Measurements from ENCODE around the gene DCLK1. TPM values are rescaled to one million over a fixed set of nuclear protein-coding genes. Genes with fewer than 3 reads are reported as not detected.
A peak's percentile ranks its signal among the peaks of the same experiment; 100 is the strongest.

The DCLK1 gene
- polyA plus RNA-seq, 3 donors = 4.5 to 6.8 (median 6.0) TPM

DNA sequence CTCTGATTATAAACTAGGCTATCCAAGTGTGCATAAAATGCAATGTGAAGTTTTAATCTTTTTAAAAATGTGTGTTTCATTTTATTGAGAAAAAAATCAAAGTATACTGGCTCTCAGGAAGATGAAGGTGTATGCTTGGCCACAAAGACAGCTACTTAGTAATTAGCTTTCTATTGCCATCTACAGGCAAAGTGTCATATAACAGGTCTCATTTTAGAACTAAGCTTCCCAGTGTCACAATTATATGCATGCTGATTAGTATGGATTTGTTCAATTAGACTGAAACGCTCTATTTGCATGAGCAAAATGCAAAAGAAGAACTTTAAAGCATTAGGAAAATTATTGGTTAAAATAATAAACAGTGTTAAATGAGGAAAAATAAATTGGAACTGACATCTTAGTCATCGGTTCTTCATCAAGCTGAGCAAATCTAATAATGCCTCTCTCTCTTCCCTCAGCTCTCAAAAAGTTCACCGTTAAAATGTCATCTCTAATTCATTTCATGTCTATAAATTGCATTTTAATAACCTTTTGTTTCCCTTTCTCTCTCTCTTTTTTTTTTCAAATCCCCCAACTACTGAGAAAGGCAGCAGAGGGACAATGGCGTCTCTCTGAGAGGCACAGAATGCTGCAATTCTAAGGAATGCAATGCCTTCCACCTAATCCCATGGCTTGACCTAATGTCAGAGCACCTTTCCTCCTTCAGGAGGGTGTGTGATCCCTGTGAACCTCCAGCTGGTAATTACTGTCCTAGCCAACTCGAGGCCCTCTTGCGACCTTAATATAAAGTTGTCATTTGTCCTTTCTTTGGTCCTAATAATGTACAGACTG is 341.6 kb downstream of the DCLK1 start:
- DNase-seq = peak; percentile 43

DNA sequence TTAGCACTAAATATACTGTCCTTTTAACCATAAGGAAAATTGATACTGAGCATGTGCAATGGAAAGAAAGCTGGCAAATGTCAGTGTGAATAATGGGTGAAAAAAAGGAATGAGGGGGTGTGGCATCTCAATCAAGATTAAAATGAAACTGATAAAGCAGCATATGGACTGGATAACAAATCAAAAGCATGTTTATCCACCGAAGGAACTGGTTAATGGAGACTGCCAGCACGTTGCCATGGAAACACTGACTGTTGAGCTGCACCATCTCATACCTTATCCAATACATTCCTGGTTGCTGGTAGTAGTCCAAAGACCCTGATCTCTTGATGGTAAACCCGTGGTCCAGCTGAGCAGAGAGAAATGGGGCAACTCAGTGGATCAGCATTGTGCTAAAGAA is 343.2 kb downstream of the DCLK1 start:
- DNase-seq = no peak

- DNase-seq = no peak
These were observed 345.4 kb downstream of the DCLK1 start for GRCh38 chr13:35785576-35786303.

- DNase-seq = no peak
These were observed 346.8 kb downstream of the DCLK1 start for GRCh38 chr13:35784286-35784951.

DNA sequence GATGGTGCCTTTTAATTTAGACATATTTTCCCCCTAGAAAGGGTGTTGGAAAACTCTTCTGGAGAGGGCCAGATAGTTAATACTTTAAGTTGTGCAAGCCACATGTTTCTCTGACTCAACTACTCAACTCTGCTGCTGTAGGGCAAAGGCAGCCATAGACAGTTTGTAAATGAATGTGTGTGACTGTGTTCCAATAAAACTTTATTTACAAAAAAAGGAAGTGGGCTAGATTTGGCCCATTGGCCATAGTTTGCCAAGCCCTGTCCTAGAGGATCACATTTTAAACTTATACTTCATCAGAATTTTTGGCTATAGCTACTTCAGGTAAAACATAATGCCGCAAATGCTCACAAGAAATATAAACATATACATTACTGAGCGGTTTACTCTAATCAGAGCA is 348.4 kb downstream of the DCLK1 start:
- no peak for DNase-seq

- DNase-seq = no peak
These were observed 349.9 kb downstream of the DCLK1 start for GRCh38 chr13:35781036-35782000.

DNA sequence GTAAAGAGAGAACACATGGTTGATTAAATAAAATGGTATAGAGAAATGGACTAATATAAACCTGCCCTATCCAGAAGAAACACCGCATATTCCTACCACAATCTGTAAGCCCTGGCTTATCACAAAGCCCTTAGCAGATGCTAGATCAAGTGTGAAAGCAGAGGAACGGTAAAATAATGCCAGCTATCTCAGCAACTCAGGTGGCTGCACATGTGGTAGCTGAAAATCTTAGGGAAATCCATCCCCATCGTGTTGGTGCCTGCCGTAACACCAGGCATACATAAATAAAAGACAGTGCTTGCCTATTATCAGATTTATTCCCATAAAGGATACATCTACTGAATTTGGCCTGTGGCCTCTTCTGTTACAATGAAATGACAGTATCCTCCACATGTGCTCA is 350.6 kb downstream of the DCLK1 start:
- no peak for DNase-seq

DNA sequence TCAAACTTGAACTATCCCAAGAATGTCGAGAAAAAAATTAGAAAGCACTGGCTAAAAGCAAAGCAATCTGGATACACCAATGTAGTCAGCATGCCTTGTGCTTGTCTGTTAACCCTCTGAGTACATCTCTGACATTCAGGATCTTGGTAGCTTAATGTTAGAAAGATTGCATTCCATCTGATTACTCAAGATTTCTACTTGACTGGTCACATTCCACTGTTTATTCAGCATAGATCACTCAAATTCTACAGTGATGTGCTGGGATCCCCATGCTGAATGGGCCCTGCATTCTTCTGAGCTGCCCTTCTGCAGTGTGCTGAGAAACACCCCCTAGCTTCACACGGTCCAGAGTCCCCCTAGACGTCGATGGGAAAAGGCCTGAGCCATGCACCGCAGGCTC is 359.3 kb downstream of the DCLK1 start:
- no peak for DNase-seq

GRCh38 chr13:35770756-35771297 is 360.4 kb downstream of the DCLK1 start:
- no peak for DNase-seq

DNA sequence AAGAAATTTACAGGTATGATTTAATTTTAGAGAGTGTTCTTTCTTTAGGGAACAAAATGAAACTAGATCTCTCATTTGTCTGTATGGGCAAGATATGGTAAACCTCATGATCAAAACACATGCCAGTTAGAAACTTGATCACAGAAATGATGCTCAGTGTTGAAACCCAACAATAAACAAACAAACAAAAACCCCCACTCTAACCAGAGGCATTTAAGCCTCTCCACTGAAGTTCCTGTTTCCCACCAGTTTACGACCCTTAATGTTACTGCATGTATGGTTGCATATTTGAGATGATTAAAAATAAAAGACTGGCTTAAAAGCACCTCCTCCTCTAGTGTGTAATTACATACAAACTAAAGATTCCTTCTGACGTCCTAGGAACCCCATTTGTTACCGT is 361.4 kb downstream of the DCLK1 start:
- DNase-seq = no peak

DNA sequence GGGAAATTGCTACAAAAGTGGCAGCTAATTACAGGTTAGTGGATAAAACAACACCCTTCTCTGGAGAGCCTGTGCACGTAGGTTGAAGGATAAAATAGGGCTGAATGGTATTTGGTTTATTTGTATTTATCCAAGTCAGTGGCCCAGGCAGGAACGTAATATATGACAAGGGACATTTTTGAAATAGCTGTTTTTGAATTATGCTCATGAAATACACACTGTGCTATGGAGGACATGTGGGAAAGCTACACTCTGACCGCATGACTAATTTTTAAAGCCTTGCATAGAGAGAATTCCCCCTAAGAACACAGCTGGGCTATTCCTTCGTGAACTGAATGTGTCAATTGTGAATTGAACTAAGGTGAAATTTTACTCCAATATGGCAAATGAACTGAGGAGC is 362.6 kb downstream of the DCLK1 start:
- peak; percentile 33 for DNase-seq

GRCh38 chr13:35768073-35768472 is 363.1 kb downstream of the DCLK1 start:
- DNase-seq = no peak

DNA sequence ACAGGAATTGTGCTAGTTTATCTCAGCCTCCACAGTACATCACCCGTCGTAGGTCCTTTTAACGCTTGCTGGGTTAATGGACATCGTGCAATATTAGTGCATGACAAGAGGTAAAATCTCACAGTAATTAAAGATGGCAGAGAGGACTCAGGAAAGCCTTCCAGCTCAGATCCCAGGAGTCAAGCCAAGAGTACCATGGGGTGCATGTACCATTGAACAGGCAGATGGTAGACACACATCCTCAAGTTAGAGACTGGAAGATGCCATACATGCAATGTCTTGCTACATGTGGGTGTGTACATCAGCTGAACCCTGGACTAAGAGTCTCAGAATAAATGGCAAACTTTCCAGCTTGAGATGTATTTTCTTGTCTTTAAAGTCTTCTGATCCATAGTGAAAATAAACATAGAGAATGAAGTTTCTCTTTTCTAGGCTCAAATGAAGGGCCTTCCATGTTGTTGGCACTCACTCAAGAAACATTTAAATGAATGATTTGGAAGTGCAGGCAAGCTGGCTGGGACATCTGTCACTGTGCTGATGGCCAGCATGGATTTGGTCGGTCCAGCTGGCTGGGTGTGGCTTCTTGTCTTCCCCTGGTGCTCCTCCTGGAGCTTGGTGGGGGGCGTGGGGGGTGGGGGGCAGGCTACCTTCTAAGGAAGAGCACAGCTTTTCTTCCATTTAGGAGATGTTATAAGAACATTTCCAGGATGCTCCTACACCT is 363.8 kb downstream of the DCLK1 start:
- no peak for DNase-seq

DNA sequence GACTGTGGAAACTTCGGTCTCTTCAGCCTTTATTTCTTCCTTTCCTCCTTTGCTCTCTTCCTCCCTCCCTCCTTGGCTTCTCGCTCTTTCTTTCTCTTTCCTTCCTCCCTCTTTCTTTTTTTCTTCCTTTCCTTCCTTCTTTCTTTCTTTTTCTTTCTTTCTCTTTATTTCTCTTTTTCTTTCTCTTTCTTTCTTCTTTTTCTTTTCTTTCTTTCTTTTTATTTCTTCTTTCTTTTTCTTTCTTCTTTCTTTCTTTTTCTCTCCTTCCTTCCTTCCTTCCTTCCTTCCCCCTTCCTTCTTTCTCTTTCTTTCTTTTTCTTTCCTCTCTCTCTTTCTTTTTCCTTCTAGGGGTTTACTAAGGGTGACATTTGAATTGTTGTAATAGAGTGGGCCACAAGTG is 364.5 kb downstream of the DCLK1 start:
- DNase-seq = no peak

DNA sequence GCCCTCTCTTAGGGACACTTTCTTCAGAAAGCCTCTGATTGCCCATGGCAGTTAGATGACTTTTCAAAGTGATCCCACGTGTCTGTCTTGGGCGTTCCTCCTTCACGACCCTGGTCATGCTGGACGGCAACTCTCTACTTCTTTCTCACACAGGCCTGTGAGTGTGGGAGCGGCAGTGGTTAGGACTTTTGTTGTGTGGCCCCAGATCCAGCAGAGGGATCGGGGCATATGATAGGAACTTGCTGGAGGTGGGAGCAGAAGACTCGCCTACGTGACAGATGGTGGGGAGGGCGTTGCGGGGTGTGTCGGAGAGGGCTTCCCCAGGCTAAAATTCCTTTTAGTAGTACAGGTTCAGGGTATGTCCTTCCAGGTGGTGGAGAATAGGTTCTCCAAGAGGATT is 365.2 kb downstream of the DCLK1 start:
- DNase-seq = no peak

DNA sequence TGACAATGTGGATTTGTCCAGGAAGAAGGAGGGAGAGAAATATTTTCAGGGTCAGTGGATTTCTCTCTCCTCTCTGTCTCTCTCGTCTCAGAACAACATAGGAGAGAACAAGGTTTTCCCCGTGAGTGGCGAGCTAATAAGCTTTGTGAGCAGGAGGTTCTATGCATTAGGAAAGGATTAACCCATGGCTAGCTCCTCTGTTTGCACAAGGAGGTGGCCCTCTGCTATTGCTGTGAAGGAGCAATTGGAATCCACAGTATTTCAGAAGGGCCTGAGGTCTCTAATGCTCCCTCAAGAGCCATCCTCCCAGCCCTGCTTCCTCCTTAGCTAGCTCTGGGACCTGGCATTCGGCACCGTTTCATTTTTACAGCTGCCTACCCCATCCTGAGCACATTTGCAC is 365.8 kb downstream of the DCLK1 start:
- DNase-seq = no peak

DNA sequence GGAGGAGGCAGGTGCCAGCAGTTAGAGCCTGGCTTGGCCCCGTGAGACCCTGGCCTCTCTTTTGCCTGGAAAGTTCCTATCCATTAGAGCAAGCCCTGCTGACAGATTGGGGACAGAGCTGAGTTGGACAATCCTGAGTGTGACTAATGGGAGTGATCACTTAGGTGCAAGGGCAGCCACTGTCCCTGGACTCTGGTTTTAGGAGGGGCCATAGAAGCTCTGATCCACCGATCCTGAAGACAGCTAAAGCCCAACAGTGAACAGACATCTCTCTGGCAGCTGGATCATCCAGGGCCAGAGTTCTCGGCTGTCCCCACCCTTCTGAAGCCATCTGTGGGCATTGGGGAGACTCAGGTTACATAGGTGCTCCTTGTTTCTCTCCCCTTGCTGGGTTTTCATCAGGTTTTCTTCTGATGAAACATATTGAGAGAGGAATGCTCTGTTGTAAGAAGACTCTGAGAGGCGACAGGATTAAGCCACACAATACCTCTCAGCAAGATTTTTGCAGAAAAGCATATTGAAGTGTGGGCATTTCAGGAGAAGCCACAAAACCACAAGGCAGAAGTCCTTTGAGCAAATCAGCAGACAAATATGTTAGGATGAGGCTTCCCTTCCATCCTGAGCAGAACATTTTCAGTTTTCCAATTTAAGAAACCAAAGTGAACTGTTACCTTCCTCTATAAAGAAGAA is 366.7 kb downstream of the DCLK1 start:
- DNase-seq = no peak

DNA sequence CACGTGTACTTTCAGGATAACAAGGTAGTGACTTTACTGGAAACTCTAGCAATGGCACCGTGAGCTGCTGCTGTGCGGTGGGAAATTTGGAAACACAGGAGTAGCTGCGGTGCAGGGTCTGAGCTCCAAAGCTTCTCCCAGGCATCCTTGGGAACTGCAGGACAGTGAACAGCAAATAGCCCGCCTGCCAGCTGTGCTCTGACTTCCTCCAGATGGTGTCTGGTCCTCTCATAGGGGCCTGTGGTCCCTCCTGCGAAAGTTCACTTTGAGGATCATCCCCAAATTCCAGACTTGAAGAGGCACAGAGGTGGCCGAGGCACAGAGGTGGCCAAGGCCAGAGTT is 367.4 kb downstream of the DCLK1 start:
- DNase-seq = no peak

GRCh38 chr13:35763060-35763781 is 368.0 kb downstream of the DCLK1 start:
- no peak for DNase-seq

All from renal pelvis (tissue), 4 donors.